GM12892 (cell line): Measurements from ENCODE around the gene SPOCK1.

ENCODE experiments used
- POLR2A ChIP-seq: IDR thresholded peaks from 2 replicates; pipeline ENCODE4 v1.6.1; 2011; ENCODE audit warnings: low read depth, low read length, control low read depth
- POLR2AphosphoS5 ChIP-seq: IDR thresholded peaks from 2 replicates; pipeline ENCODE4 v1.6.1; 2011; ENCODE audit warnings: low read depth, low read length, control low read depth
- TAF1 ChIP-seq: IDR thresholded peaks from 2 replicates; pipeline ENCODE4 v1.6.1; 2011; ENCODE audit warnings: low read depth, mild to moderate bottlenecking, control low read depth, low read length, borderline replicate concordance

- TF ChIP-seq POLR2A: no peak
- TF ChIP-seq POLR2AphosphoS5: no peak
- no peak for TF ChIP-seq TAF1
These were observed 105.7 kb downstream of the SPOCK1 start for GRCh38 chr5:137393196-137393993.
